ENCODE measurements around the gene TMEM239.

The TMEM239 gene

DNA sequence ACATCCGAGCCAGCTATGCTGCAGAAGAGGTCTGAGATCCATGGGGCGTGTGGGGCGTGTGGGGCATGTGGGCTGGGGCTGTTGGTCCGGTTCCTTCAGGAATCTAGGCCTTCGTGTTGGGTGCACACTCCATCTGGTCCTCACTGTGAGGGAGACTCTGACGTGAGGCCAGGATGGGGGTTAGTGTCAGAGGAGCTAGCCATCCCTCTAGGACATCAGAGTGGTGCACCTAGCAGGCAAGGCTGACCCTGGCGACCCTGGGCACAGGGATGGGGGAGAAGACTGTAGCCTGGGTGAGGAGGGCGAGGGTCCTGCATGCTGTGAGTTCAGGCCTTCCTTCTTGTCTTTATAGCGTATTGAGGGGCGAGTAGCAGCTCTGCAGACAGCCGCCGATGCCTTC is 48.5 kb downstream of the TMEM239 start:
- no peak for TF ChIP-seq ZFX (IDR thresholded peaks at IDR 0.05; ENCODE audit: borderline replicate concordance)
- TF ChIP-seq, protein P1, sequence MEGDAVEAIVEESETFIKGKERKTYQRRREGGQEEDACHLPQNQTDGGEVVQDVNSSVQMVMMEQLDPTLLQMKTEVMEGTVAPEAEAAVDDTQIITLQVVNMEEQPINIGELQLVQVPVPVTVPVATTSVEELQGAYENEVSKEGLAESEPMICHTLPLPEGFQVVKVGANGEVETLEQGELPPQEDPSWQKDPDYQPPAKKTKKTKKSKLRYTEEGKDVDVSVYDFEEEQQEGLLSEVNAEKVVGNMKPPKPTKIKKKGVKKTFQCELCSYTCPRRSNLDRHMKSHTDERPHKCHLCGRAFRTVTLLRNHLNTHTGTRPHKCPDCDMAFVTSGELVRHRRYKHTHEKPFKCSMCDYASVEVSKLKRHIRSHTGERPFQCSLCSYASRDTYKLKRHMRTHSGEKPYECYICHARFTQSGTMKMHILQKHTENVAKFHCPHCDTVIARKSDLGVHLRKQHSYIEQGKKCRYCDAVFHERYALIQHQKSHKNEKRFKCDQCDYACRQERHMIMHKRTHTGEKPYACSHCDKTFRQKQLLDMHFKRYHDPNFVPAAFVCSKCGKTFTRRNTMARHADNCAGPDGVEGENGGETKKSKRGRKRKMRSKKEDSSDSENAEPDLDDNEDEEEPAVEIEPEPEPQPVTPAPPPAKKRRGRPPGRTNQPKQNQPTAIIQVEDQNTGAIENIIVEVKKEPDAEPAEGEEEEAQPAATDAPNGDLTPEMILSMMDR (IDR thresholded peaks at IDR 0.05) = no peak
- H3K27ac ChIP-seq = no peak overlapping the region

DNA sequence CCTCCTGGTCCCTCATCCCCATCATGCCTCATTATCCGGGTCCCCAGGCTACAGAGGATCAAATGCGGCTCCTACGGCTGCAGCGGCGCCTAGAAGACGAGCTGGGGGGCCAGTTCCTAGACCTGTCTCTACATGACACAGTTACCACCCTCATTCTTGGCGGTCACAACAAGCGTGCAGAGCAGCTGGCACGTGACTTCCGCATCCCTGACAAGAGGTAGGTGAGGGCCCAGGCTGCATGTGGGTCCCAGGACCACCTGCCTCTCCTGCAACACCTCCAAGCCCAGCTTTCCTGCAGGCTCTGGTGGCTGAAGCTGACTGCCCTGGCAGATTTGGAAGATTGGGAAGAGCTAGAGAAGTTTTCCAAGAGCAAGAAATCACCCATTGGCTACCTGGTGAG is 48.9 kb downstream of the TMEM239 start:
- H3K27ac ChIP-seq = no peak overlapping the region
- TF ChIP-seq ZFX (IDR thresholded peaks at IDR 0.05; ENCODE audit: borderline replicate concordance) = no peak
- TF ChIP-seq, protein P1 (IDR thresholded peaks at IDR 0.05) = no peak

DNA sequence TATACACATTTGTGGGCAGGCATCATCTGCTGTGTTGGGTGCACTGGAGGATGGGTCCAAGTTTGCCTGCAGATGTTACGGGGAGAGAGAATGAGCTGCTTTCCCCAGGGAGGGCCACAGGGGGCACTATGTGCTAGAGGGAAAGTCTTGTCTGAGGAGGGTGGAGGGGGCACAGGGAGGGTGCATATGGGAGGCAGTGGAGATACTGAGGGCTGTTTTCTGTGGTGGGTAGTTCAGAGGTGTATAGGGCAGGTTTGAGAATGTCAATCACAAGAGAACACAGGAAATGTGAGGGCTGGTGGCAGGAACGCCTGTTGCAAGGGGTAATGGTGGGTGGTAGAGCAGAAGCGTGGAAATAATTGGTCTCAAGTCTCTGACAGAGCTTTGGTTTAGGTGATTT is 49.5 kb downstream of the TMEM239 start:
- TF ChIP-seq ZFX (IDR thresholded peaks at IDR 0.05; ENCODE audit: borderline replicate concordance) = no peak
- TF ChIP-seq, protein P1 (IDR thresholded peaks at IDR 0.05) = 0 out of 2 replicates have a peak, but pooled peaks have one; percentile 24
- no peak overlapping the region for H3K27ac ChIP-seq

DNA sequence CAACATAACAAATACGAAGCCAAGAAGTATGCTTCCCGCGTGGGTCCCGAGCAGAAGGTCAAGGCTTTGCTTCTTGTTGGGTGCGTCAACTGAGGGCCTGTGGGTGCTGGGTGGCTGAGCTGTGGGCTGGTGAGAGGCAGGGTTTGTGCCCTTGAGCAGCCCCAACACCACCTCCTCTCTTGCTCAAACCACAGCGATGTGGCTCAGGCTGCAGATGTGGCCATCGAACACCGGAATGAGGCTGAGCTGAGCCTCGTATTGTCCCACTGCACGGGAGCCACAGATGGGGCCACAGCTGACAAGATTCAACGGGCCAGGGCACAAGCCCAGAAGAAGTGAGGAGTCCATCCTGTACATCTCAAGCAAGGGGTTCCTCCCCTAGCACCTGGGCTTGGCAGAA is 50.1 kb downstream of the TMEM239 start:
- no peak overlapping the region for H3K27ac ChIP-seq
- TF ChIP-seq, protein P1 (IDR thresholded peaks at IDR 0.05) = no peak
- no peak for TF ChIP-seq ZFX (IDR thresholded peaks at IDR 0.05; ENCODE audit: borderline replicate concordance)

DNA sequence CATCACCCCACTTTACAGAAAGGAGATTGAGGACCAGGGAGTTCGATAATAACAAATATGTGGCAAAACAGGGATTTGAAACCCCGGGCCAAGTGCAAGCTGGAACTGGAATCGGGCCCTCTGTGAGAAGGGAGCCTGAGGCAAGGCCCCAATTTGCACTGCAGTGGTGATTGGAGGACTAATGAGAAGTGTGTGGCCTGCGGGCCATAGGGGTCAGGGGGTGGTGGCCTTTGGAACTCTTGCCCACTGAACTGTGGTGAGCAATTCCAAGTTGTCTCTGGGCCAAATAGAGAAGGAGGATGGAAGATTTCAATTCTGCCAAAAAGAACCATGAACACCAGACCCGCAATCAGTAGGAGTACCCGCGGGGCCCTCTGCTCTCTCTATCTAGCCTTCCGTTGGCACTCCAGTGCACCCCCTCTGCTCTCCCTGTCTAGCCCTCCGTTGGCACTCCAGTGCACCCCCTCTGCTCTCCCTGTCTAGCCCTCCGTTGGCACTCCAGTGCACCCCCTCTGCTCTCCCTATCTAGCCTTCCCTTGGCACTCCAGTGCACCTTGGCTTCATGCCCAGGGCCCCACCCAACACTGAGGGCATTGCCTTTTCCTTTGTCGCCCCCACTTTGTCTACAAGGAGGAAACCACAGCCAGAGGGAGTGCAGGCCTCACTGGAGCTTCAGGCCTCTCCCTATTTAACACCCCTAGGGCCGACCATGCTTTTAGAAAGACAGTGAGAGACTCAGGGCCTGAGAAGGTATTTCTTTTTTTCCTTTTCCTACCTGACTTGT is 51.1 kb downstream of the TMEM239 start:
- no peak overlapping the region for H3K27ac ChIP-seq
- TF ChIP-seq ZFX (IDR thresholded peaks at IDR 0.05; ENCODE audit: borderline replicate concordance) = no peak
- TF ChIP-seq, protein P1 (IDR thresholded peaks at IDR 0.05) = no peak

Data from 22Rv1 (cell line).